HG02763 (cell line): ENCODE measurements around the gene CDHR5.
"Not testable (repeated sequence)": the region's sequence is repeated elsewhere in the genome, so short reads cannot be mapped to it uniquely, and the experiment has no call there.

ENCODE experiments used
- ATAC-seq: cut with Tn5 transposase; IDR thresholded peaks from one replicate; pipeline ENCODE4 v1.9.1; 2021; ENCODE audit warnings: mild to moderate bottlenecking, moderate library complexity; ENCODE audit not compliant: unreplicated experiment

CDHR5 gene, protein sequence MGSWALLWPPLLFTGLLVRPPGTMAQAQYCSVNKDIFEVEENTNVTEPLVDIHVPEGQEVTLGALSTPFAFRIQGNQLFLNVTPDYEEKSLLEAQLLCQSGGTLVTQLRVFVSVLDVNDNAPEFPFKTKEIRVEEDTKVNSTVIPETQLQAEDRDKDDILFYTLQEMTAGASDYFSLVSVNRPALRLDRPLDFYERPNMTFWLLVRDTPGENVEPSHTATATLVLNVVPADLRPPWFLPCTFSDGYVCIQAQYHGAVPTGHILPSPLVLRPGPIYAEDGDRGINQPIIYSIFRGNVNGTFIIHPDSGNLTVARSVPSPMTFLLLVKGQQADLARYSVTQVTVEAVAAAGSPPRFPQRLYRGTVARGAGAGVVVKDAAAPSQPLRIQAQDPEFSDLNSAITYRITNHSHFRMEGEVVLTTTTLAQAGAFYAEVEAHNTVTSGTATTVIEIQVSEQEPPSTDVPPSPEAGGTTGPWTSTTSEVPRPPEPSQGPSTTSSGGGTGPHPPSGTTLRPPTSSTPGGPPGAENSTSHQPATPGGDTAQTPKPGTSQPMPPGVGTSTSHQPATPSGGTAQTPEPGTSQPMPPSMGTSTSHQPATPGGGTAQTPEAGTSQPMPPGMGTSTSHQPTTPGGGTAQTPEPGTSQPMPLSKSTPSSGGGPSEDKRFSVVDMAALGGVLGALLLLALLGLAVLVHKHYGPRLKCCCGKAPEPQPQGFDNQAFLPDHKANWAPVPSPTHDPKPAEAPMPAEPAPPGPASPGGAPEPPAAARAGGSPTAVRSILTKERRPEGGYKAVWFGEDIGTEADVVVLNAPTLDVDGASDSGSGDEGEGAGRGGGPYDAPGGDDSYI

DNA sequence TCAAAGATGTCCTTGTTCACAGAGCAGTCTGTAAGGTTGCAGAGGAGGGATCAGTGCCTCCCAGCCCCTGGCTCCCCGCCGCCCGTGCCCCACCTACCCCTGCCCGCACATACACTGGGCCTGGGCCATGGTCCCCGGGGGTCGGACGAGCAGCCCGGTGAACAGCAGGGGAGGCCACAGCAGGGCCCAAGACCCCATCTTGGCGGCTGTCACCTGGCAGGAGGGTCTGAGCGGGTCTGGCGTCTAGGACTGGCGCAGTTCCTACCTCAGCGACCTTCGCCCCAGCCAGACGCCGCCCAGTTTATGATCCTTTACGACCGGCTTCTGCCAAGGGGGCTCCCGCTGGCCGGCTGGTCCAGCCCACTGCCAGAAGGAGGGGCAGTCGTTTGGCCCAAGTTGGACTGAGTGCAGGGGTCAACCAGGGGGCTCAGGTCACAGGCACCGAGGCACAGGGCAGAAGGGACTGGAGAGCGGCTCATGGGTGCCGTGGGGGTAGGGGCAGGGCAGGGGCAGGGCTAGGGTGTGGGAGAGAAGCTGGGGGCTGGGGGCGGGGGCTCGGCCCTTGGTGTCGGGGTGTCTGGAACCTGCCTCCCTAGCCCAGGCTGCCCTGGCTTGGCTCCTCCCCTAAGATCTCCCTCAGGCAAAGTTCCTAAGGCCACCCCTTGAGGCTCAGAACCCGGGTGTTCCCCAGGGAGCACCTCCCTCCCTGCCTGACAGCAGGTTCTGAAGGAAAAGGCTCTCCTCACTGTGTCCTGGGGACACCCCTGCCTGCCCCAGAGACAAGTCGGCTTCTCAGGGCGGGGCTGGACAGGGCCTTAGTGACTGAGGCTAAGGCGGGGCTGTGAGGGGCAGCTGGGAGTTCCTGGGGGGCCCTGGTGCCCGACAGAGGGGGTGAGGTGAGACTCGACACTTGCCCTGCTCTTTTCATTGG is at the start of gene CDHR5:
Gene CDHR5 (minus strand): TSS at position 251 of the 931 bp plus-strand sequence. CDS start 53 bp downstream, at position 198.
- ATAC-seq: no peak

DNA sequence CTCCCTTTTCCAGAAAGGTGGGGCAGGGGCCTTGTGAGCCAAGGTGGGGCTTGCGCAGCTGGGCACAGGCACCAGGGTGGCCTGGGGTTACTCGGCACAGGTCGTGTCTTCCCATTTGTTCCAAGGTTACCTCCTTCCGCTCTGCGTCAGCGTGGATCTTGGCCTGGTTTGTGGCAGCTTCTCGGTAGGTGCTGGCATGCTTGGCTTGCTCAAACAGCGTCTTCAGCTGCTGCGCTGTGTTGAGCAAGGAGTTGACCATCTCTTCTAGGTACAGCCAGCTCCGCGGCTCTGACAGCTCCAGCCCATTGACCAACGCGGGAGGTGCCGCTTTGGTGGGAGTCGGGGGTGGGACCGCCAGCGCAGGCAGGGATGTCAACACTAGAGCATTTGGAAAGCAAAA is 49.7 kb upstream of the CDHR5 start:
- no peak for ATAC-seq

DNA sequence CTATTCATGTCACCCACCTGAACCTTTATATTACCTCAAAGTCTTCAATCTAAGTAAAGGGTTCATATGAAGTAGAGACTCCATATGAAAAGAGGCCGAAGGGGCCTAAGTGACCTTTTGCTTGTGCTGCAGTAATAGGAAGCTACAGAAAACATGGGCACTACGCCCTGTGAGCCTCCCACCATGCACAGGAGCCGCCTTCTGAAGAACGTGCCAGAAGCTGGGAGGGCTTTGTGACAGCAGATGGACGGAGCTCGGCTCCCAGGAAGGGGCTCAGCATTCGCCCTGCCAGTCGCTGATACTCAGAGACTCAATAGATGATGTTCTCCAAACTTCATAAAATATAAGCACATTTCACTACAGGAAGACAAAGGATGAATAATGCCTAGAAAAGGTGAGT is 49.1 kb upstream of the CDHR5 start:
- no peak for ATAC-seq

DNA sequence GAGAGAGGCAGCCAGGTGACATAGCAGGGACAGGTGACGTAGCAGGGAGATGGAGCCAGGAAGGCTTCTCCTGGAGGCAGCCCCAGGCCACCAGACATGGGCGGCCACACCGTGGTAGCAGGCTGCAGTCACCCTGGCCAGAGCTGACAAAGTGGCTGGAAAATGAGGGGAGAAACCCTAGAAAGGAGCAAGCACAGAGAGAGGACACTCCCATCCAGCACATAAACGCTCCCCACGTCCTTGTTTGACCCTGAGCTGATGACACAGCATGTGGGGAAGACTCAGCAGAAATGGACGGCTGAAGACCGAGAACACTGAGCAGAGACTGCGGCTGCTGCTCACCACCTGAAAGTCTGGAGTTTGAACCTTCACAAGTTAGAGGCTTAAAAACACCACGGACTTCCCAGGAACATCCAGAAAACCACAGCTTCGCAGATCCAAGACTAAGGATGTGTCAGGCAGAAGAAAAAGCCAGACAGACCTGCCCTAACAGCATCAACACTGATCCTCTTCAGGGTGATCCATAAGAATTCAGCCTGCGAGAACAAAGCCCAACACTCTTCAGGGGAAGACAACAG is 41.0 kb upstream of the CDHR5 start:
- ATAC-seq: no peak

DNA sequence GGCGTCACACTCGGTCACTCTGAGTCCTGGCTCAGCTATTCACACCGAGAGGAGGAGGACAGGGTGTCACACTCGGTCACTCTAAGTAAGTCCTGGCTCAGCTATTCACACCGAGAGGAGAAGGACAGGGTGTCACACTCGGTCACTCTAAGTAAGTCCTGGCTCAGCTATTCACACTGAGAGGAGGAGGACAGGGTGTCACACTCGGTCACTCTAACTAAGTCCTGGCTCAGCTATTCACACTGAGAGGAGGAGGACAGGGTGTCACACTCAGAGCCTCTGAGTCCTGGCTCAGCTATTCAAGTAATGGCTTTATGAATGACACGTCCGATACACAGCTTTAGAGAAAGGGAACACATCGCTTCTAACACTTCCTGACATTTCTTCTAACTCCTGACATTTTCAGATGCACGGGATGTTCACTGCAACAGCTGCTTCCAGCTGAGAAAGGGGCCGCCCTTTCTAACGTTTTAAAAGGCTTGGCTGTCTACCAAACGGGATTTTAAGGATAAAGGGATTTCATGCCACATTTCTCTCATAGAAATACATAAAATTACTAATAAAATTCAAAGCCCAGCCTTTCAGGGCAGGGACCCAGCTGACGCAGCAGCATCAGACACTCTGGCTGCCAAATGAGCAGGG is 40.4 kb upstream of the CDHR5 start:
- no peak for ATAC-seq

DNA sequence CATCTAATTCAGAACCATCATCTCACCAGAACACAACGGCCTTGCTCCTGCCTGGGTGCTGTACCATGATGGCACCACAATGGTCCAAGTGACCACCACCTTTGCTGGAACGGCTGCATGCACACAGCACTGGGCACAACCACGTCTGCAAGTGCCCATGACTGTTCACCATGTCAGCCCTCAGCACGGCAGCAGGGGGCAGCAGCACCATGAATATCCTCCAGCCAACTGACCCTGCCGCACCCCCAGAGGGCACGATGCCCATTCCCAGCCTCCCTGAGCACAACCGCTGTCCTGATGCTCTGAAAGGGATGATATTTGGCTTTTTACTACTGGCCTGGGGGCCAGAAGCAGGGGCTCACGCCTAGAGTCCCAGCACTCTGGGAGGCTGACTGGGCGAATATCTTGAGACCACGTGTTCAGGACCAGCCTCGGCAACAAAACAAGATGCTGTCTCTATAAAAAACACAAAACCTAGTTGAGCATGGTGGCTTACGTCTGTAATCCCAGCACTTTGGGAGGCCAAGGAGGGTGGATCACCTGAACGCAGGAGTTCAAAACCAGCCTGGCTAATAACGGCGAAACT is 38.0 kb upstream of the CDHR5 start:
- no peak for ATAC-seq

DNA sequence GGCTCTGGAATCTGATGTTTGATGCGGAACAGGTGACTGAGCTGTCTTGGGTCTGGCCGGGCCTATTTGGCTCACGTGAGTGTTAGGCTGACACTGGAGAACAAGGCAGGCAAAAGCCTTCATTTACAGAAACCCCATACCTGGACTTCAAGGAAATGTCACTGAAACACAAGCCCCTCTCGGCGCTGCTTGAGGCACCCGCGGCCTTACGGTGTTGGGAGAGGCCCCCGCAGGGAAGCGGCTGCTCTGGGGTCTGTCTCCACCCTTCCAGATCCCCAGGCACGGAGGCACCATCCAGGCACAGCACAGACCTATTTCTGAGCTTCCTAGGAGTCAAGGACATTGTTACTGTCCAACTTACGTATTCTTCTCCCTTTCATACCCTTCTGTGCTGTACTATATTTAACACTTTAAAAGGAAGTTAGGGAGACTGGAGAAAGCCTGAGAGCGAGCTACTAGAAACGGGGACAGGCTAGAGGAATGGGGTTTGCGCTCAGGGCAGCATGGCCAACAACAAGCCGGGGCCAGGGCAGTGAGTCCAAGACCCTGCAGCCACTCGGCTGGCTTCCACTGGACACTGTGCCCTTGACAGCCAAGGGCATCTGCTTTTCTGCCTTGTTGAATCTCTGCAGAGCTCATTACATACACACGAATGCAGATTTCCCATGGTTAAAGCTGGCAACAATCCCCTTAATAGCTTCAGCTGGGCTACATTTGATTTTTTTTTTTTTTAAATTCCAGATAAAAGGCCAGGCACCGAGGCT is 36.1 kb upstream of the CDHR5 start:
- ATAC-seq: no peak

DNA sequence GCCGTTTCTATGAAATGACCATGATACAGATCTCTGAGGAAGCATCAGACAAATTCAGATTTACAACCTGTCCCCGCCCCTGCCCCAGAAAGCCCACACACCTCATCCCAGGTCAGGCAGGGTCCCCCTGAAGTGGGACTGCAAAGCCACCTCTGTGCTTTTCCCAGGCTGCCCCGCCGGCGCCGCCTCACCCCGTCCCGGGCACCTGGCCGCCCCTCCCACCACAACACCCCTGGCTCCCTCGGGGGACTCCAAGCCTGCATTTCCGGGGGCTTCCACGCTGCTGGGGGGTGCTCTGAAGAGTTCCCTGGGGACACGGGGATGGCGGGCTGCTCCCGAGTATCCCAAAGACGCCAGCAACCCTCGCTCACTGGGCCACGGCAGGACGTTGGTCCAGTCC is 35.5 kb upstream of the CDHR5 start:
- no peak for ATAC-seq

DNA sequence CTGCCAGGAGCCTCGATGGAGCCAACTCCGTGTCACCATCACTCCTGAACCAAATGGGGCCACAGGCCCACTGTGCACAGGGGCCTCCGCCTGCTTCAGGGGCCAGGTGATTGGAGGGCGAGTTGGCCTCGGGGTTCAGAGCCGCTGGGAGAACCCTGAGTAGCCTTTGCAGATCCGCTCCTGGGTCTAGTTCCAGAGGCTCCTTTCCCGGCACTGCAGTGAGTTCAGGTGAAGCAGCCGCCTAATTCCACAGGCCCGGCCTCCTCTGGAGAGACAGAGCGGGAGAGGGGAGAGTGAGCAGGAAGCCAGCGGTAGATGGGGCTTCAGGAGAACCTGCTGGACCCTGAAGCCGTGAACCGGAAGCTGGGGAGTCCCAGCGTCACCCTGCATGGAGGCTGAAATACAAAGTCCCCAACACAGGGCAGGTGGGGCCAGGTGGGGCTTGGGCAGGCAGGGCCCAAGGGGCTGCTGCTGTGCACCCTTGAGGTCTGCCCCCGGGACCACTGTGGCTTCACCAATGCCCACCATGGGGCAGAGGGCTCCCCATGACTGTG is 34.9 kb upstream of the CDHR5 start:
- ATAC-seq: no peak

DNA sequence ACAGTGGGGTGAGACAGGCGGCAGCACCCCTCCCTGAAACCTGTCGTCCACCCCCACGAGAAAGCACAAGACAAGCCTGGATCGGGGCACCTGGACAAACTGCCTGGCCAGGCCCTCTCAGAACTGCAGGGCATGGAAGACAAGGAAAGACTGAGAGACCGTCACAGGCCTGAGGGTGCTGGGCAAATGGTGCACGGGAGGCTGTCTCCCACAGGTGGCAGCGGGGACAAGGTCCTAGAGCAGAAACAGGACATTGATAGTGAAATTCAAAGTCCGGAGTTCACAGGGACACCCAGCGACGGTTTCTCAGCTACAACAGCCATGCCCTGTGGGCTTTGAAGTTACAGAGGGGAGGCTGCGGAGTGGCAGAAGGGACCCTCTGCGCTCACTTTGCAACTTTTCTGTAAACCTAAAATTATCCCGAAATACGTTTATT is 33.0 kb upstream of the CDHR5 start:
- no peak for ATAC-seq

DNA sequence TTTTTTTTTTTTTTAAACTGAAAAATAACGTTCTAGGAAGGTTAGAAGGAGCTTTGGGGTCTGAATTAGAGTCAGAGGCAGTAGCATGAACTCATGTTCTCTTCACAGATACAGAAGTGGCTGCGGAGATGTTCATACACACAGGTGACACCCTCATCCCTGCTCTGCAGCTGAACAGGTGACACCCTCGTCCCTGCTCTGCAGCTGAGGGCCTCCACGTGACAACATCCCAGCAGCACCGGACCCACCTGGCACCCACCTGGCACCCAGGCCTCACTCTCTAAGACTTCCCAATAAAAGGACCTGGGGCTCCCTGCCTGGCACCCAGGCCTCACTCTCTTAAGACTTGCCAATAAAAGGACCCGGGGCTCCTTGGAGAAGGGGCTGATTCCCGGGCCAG is 32.1 kb upstream of the CDHR5 start:
- ATAC-seq: no peak

DNA sequence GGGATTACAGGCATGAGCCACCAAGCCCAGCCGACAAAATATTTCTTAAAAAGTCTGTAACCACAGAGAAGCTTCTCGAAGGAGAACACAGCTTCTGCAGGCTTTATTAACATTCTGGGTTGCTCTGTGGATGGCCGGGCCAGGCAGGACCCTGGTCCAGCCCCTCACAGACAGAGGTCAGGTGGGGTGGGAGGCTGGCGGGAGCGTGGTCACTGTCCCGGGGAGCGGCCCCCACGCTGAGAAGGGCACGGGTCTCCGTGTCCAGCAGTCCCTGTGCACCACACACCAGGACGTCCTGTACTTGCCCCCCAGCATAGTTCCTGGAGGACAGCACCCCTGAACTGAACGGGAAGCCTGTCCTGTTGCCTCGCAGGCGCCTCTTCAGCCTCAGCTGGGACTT is 31.7 kb upstream of the CDHR5 start:
- ATAC-seq: no peak

DNA sequence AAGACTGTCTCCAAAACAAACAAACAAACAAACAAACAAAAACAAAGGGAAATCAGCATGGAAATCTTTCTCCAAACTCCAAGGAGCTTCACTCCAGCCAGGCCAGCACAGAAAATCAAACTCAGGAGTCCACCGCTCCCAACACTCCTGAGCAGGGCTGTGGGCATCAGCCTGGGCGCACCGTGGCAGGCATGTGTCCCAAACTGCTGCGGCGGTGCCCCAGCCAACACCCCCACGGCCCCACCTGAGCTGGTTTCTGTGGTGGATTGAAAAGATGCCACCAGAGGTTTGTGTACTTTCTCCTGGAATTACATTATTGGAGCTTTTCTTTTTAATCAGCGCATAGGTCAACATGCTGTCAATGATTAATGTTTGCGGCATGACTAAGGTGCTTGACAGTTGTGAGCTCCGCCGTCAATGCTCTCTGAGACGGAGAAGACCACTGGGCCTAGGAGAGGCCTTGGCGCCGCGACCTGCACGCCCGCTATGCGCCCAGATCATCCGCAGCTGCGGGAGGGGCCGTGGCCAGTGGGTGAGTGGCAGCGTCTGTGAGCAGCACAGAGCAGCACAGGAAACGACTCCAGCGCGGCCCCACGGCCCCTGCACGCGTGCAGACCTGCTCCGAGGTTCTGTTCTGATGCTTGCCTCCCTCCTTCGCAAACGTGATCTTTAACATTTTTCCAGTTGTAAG is 30.4 kb upstream of the CDHR5 start:
- ATAC-seq: no peak

DNA sequence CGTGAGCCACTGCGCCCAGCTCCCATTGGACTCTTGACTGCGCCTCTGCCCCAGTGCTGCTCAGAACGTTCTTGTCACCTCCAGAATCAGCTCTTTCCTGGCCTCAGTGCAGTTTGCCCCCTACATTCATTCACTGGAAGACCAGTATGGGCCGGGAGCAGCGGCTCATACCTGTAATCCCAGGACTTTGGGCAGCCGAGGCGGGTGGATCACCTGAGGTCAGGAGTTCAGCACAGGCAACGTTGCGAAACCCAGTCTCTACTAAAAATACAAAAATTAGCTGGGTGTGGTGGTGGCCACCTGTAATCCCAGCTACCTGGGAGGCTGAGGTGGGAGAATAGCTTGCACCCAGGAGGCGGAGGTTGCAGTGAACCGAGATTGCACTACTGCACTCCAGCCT is 29.7 kb upstream of the CDHR5 start:
- ATAC-seq: not testable (repeated sequence)

DNA sequence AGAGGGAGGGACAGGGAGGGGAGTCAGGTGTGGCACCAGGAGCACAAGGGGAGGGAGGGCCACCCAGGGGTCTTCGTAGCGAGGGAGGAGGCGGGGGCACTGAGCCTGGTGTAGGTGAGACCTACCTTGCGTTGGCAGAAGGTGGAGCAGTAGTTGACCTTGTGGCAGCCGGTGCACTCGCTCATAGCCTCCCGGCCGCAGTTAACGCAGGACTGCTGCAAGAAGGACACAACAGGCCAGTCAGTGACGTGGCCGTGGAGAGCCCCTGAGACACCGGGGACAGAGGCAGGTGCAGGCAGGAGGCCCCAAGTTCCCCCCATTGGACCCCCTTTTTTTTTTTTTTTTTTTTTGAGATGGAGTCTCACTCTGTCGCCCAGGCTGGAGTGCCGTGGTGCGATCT is 29.1 kb upstream of the CDHR5 start:
- ATAC-seq: no peak

DNA sequence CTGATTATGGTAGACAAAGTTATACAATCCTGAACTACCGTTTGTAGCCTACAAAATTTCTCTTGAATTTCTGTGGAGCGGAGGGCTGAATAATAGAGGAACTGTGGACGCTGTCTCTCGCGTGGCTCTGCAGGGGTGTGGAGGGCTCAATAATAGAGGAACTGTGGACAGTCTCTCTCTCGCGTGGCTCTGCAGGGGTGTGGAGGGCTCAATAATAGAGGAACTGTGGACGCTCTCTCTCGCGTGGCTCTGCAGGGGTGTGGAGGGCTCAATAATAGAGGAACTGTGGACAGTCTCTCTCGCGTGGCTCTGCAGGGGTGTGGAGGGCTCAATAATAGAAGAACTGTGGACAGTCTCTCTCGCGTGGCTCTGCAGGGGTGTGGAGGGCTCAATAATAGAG is 28.4 kb upstream of the CDHR5 start:
- not testable (repeated sequence) for ATAC-seq

DNA sequence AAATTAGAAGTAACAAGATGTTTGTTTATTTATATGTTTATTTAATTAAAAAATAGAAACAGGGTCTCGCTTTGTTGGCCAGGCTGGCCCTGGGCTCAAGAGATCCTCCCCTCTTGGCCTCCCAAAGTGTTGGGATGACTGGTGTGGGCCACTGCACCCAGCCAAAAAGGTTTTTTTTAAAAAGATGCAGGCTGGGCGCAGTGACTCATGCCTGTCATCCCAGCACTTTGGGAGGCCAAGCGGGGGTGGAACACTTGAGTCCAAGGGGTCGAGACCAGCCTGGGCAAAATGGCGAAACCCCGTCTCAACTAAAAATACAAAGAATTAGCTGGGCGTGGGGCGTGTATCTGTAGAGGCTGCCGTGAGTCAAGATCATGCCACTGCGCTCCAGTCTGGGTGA is 25.7 kb upstream of the CDHR5 start:
- ATAC-seq: no peak

DNA sequence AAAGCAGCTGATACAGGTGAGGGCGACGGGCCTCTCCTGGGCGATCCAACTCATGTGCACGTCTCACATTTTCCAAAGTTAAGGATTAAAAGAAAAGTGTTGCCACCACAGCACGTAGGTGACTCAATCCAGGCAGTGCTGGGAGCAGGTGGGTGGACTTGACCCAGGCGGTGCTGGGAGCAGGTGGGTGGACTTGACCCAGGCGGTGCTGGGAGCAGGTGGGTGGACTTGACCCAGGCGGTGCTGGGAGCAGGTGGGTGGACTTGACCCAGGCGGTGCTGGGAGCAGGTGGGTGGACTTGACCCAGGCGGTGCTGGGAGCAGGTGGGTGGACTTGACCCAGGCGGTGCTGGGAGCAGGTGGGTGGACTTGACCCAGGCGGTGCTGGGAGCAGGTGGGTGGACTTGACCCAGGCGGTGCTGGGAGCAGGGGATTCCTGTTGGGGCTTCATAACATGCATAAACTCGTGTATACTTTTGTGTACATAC is 23.0 kb upstream of the CDHR5 start:
- not testable (repeated sequence) for ATAC-seq
